ENCODE results near the gene GPR65. TPM values are rescaled to one million over a fixed set of nuclear protein-coding genes. Genes with fewer than 3 reads are reported as not detected.

The GPR65 gene
- total RNA-seq, 4 donors from 2014 or later: 0.32 to 0.47 (median 0.38) TPM; not detected in 1

GRCh38 chr14:88036422-88036821 lies 31.5 kb downstream of the GPR65 start:
- no peaks in the 10 kb centered on the region for H3K9me3 ChIP-seq
- TF ChIP-seq EP300 (IDR thresholded peaks at IDR 0.05): no peak
- TF ChIP-seq, protein P1, sequence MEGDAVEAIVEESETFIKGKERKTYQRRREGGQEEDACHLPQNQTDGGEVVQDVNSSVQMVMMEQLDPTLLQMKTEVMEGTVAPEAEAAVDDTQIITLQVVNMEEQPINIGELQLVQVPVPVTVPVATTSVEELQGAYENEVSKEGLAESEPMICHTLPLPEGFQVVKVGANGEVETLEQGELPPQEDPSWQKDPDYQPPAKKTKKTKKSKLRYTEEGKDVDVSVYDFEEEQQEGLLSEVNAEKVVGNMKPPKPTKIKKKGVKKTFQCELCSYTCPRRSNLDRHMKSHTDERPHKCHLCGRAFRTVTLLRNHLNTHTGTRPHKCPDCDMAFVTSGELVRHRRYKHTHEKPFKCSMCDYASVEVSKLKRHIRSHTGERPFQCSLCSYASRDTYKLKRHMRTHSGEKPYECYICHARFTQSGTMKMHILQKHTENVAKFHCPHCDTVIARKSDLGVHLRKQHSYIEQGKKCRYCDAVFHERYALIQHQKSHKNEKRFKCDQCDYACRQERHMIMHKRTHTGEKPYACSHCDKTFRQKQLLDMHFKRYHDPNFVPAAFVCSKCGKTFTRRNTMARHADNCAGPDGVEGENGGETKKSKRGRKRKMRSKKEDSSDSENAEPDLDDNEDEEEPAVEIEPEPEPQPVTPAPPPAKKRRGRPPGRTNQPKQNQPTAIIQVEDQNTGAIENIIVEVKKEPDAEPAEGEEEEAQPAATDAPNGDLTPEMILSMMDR (IDR thresholded peaks at IDR 0.05): no peak
- TF ChIP-seq POLR2AphosphoS5 (IDR thresholded peaks at IDR 0.05): no peak
- 82% methylated on average over 2 of the region's 2 CpGs for WGBS
- H3K27ac ChIP-seq: no peak overlapping the region
- no peak overlapping the region for H3K4me3 ChIP-seq
- H3K4me1 ChIP-seq: no peaks in the 10 kb centered on the region
- H3K27me3 ChIP-seq: no peaks in the 10 kb centered on the region
- H3K36me3 ChIP-seq: no peaks in the 10 kb centered on the region
- DNase-seq (ENCODE audit: low spot score in 2 of 2): no peak

DNA sequence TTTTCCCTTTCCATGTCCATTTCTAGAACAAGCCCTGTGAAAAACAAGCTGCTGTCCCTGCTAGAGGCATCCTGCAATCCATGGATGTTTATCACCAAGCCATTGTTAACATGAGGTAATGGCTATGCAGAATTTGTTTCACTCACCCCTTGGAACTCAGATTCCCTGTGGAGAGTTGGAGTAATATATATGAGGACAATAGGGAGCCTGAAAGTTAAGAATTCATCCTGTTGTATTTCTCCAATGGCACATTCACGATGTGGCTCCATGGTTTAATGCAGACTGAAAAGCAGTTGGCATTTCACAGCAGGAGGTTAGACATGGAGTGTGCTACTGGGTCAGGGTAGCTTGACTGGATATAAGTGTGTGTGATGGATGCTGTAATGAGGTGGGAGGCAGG lies 32.4 kb downstream of the GPR65 start:
- no peaks in the 10 kb centered on the region for H3K4me1 ChIP-seq
- no peaks in the 10 kb centered on the region for H3K36me3 ChIP-seq
- H3K4me3 ChIP-seq: no peak overlapping the region
- 84% methylated on average over 1 of the region's 1 CpG for WGBS
- TF ChIP-seq POLR2A (IDR thresholded peaks at IDR 0.05) (no peak), EP300 (IDR thresholded peaks at IDR 0.05) (no peak), POLR2AphosphoS5 (IDR thresholded peaks at IDR 0.05) (no peak)
- TF ChIP-seq, protein P1 (IDR thresholded peaks at IDR 0.05): no peak
- DNase-seq (ENCODE audit: low spot score in 2 of 2): no peak
- H3K27ac ChIP-seq: no peak overlapping the region
- no peaks in the 10 kb centered on the region for H3K9me3 ChIP-seq
- H3K27me3 ChIP-seq: no peaks in the 10 kb centered on the region

GRCh38 chr14:88039197-88039596 lies 34.3 kb downstream of the GPR65 start:
- DNase-seq (ENCODE audit: low spot score in 2 of 2): no peak
- H3K36me3 ChIP-seq: no peaks in the 10 kb centered on the region
- no peaks in the 10 kb centered on the region for H3K4me1 ChIP-seq
- no peaks in the 10 kb centered on the region for H3K9me3 ChIP-seq
- no peak overlapping the region for H3K27ac ChIP-seq
- no peaks in the 10 kb centered on the region for H3K27me3 ChIP-seq
- H3K4me3 ChIP-seq: no peak overlapping the region
- no peak for TF ChIP-seq EP300 (IDR thresholded peaks at IDR 0.05)
- TF ChIP-seq POLR2AphosphoS5 (IDR thresholded peaks at IDR 0.05): no peak
- TF ChIP-seq POLR2A (IDR thresholded peaks at IDR 0.05): no peak
- TF ChIP-seq, protein P1 (IDR thresholded peaks at IDR 0.05): no peak
- WGBS: 55% methylated on average over 3 of the region's 3 CpGs

GRCh38 chr14:88040146-88040545 lies 35.2 kb downstream of the GPR65 start:
- Histone ChIP-seq H3K27ac (no peak overlapping the region), H3K27me3 (no peaks in the 10 kb centered on the region), H3K9me3 (no peaks in the 10 kb centered on the region), H3K4me3 (no peak overlapping the region), H3K4me1 (no peaks in the 10 kb centered on the region), H3K36me3 (no peaks in the 10 kb centered on the region)
- TF ChIP-seq POLR2A (IDR thresholded peaks at IDR 0.05) (no peak), POLR2AphosphoS5 (IDR thresholded peaks at IDR 0.05) (no peak), EP300 (IDR thresholded peaks at IDR 0.05) (no peak)
- TF ChIP-seq, protein P1 (IDR thresholded peaks at IDR 0.05): no peak
- DNase-seq (ENCODE audit: low spot score in 2 of 2): no peak
- whole genome bisulfite sequencing: 75% methylated on average over 1 of the region's 1 CpG

DNA sequence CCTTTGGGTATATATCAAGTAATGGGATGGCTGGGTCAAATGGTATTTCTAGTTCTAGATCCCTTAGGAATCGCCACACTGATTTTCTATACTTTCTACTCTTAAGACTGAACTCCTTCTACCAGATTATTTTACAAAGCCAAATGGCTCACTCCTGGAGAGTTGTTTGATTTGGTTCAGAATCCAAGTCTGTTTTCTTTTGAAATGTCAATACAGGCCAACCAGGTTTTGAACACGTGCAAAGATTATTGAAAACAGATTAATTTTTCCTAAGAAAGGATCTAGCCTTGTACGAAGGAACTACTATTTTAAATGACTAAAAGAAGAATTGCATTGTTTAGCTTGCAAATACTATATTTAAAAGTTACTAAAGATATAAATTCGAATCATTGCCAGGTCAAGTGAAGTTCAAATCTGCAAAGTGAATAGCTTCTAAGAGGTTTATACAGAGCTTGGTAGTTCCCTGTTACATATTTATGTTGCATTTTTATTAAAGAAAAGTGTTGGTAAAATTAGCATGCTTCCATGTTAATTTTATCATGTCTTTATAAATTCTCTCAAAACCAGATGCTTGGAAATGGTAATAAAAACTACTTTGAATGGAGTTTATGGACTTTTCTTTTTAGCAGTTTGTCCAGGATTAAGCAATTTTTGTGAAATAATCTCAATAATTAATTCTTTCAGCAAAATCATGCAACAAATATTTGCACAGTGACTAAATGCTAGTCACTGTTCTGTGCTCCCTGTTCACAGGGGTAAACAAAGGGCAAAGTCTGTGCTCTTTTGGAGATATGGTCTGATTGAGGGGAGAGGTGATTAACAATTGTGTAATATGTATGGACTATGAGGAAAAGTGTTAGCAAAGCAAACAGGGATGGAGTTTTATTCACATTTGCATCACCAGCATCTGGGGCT lies 38.9 kb downstream of the GPR65 start:
- 67% methylated on average over 4 of the region's 4 CpGs for WGBS
- no peak for TF ChIP-seq POLR2A (IDR thresholded peaks at IDR 0.05)
- no peak for TF ChIP-seq EP300 (IDR thresholded peaks at IDR 0.05)
- no peak for TF ChIP-seq POLR2AphosphoS5 (IDR thresholded peaks at IDR 0.05)
- TF ChIP-seq, protein P1 (IDR thresholded peaks at IDR 0.05): no peak
- H3K27ac ChIP-seq: no peak overlapping the region

More for the DNA sequence above, 38.9 kb downstream of the GPR65 start:
- Histone ChIP-seq H3K36me3 (no peaks in the 10 kb centered on the region), H3K27me3 (no peaks in the 10 kb centered on the region), H3K4me3 (no peak overlapping the region), H3K4me1 (no peaks in the 10 kb centered on the region), H3K9me3 (no peaks in the 10 kb centered on the region)
- no peak for DNase-seq (ENCODE audit: low spot score in 2 of 2)

Measured in suprapubic skin (tissue), 4 donors.